Vagina (tissue), 2 donors: ENCODE measurements around the gene CNTNAP3B.
"Not testable (repeated sequence)": the region's sequence is repeated elsewhere in the genome, so short reads cannot be mapped to it uniquely, and the experiment has no call there.

Experiments
- CTCF ChIP-seq, 3 experiments: fragments of 450-650 bp in 2 of 3; fragments of 200-600 bp in 1 of 3; sonication (generic) in 1 of 3; IDR thresholded peaks; one replicate each; pipeline ENCODE4 v1.5.1; 2017 to 2019; ENCODE audit warnings: antibody characterized with exemption in 3 of 3, mild to moderate bottlenecking in 2 of 3, moderate library complexity in 2 of 3
- POLR2A ChIP-seq, 2 donors: fragments of 450-650 bp; IDR thresholded peaks; one replicate each; pipeline ENCODE4 v1.6.1; 2017; ENCODE audit warnings: antibody characterized with exemption in 2 of 2, mild to moderate bottlenecking in 2 of 2, moderate library complexity in 2 of 2
- POLR2AphosphoS5 ChIP-seq, 2 donors: sonication (generic); formaldehyde crosslinking; IDR thresholded peaks; one replicate each; pipeline ENCODE4 v1.9.0; 2017; ENCODE audit warnings: antibody characterized with exemption in 2 of 2, mild to moderate bottlenecking in 2 of 2, low read depth in 1 of 2; ENCODE audit not compliant: insufficient read depth in 1 of 2

GRCh38 chr9:41929172-41929571 lies 200.1 kb downstream of the CNTNAP3B start:
- TF ChIP-seq CTCF (IDR thresholded peaks at IDR 0.05); POLR2A (IDR thresholded peaks at IDR 0.05); POLR2AphosphoS5 (IDR thresholded peaks at IDR 0.05; ENCODE audit: insufficient read depth in 1 of 2, low read depth in 1 of 2): not testable (repeated sequence)
